Neutrophil (primary cell): ENCODE data around the gene RANBP1.

Source experiments
- H3K27ac ChIP-seq: fragments of 200-600 bp; sonication (generic); 2 replicates; pipeline ENCODE4 v1.5.1; 2016; ENCODE audit warnings: mild to moderate bottlenecking, moderate library complexity
- H3K27me3 ChIP-seq: fragments of 200-600 bp; sonication (generic); 2 replicates; pipeline ENCODE4 v1.6.0; 2016; ENCODE audit warnings: mild to moderate bottlenecking
- H3K36me3 ChIP-seq: fragments of 200-600 bp; sonication (generic); 2 replicates; pipeline ENCODE4 v1.5.1; 2017
- H3K4me1 ChIP-seq, 2 experiments: fragments of 200-600 bp in 1 of 2; sonication (generic) in 1 of 2; 1 replicate in 1 of 2; 2 replicates in 1 of 2; pipeline versions ENCODE4 v1.5.1 to v1.6.1; 2013 to 2016; ENCODE audit warnings: low read depth in 1 of 2, low read length in 1 of 2, mild to moderate bottlenecking in 1 of 2, moderate library complexity in 1 of 2; ENCODE audit not compliant: control insufficient read depth in 1 of 2, insufficient read depth in 1 of 2
- H3K4me3 ChIP-seq, 2 experiments: fragments of 200-600 bp in 1 of 2; sonication (generic) in 1 of 2; 1 replicate in 1 of 2; 2 replicates in 1 of 2; pipeline ENCODE4 v1.5.1; 2013 to 2016; ENCODE audit warnings: low read depth in 1 of 2, low read length in 1 of 2, mild to moderate bottlenecking in 1 of 2, moderate library complexity in 1 of 2
- H3K9me3 ChIP-seq: fragments of 200-600 bp; sonication (generic); 2 replicates; pipeline ENCODE4 v1.5.1; 2016
- CTCF ChIP-seq: fragments of 200-600 bp; sonication (generic); IDR thresholded peaks from 2 replicates; pipeline ENCODE4 v1.5.1; 2016; ENCODE audit warnings: antibody characterized with exemption

The RANBP1 gene

GRCh38 chr22:20160041-20160440 lies 44.1 kb downstream of the RANBP1 start:
- H3K9me3 ChIP-seq = no peaks in the 10 kb centered on the region
- H3K27ac ChIP-seq = no peak overlapping the region
- H3K4me1 ChIP-seq = no peaks in the 10 kb centered on the region
- TF ChIP-seq CTCF = no peak
- no peaks in the 10 kb centered on the region for H3K36me3 ChIP-seq
- H3K4me3 ChIP-seq = no peak overlapping the region
- H3K27me3 ChIP-seq = peaks cover 39% of the 10 kb centered on the region

GRCh38 chr22:20164863-20165262 lies 49.0 kb downstream of the RANBP1 start:
- TF ChIP-seq CTCF = no peak
- H3K36me3 ChIP-seq = no peaks in the 10 kb centered on the region
- no peaks in the 10 kb centered on the region for H3K9me3 ChIP-seq
- no peak overlapping the region for H3K4me3 ChIP-seq
- no peak overlapping the region for H3K27ac ChIP-seq
- H3K4me1 ChIP-seq = no peaks in the 10 kb centered on the region
- peaks cover 4% of the 10 kb centered on the region for H3K27me3 ChIP-seq

- Histone ChIP-seq H3K27me3 (no peaks in the 10 kb centered on the region), H3K4me3 (no peak overlapping the region), H3K9me3 (no peaks in the 10 kb centered on the region), H3K4me1 (no peaks in the 10 kb centered on the region), H3K27ac (no peak overlapping the region), H3K36me3 (no peaks in the 10 kb centered on the region)
- no peak for TF ChIP-seq CTCF
Observed at GRCh38 chr22:20165421-20165820, 49.5 kb downstream of the RANBP1 start.

GRCh38 chr22:20165913-20166312 lies 50.0 kb downstream of the RANBP1 start:
- H3K4me1 ChIP-seq = no peaks in the 10 kb centered on the region
- H3K27ac ChIP-seq = no peak overlapping the region
- no peak overlapping the region for H3K4me3 ChIP-seq
- no peaks in the 10 kb centered on the region for H3K9me3 ChIP-seq
- H3K36me3 ChIP-seq = no peaks in the 10 kb centered on the region
- no peak for TF ChIP-seq CTCF
- H3K27me3 ChIP-seq = no peaks in the 10 kb centered on the region

DNA sequence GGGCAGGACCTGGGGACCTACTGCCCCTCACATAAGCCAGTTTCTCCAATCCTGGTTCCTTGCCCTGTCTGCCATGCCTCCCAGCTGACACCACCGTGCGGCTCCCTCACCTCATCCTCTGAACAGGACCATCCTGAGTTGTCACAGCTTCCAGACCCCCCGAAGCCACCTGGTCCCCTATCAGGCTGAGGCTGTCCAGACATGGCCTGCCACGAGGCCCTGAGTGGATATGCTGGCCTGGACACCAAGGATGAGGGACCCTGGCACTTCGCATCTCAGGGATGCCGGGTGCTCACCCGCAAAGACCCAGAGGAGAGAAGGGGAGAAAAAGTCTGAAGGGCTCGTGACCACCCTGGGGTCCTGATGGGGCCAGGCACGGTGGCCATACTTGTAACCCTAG lies 50.8 kb downstream of the RANBP1 start:
- no peak for TF ChIP-seq CTCF

GRCh38 chr22:20167643-20168322 lies 51.9 kb downstream of the RANBP1 start:
- no peaks in the 10 kb centered on the region for H3K9me3 ChIP-seq
- no peak overlapping the region for H3K4me3 ChIP-seq
- H3K27me3 ChIP-seq = no peaks in the 10 kb centered on the region
- H3K36me3 ChIP-seq = no peaks in the 10 kb centered on the region
- no peak for TF ChIP-seq CTCF
- no peak overlapping the region for H3K27ac ChIP-seq
- H3K4me1 ChIP-seq = no peaks in the 10 kb centered on the region

More for the DNA sequence above, 50.8 kb downstream of the RANBP1 start:
- H3K9me3 ChIP-seq = no peaks in the 10 kb centered on the region
- no peak overlapping the region for H3K4me3 ChIP-seq
- no peaks in the 10 kb centered on the region for H3K36me3 ChIP-seq
- no peak overlapping the region for H3K27ac ChIP-seq
- no peaks in the 10 kb centered on the region for H3K4me1 ChIP-seq
- no peaks in the 10 kb centered on the region for H3K27me3 ChIP-seq
